ENCODE data around the gene CST4.

- TF ChIP-seq SNAI2 (CRISPR knock-in tag; IDR thresholded peaks at IDR 0.05) (no peak), OSR1 (CRISPR knock-in tag; IDR thresholded peaks at IDR 0.05) (no peak), ARNTL (CRISPR knock-in tag; IDR thresholded peaks at IDR 0.05; ENCODE audit: borderline replicate concordance, low read depth) (no peak), ZNF8 (CRISPR knock-in tag; IDR thresholded peaks at IDR 0.05) (no peak), ZFP3 (CRISPR knock-in tag; IDR thresholded peaks at IDR 0.05) (no peak), ZFP30 (CRISPR knock-in tag; IDR thresholded peaks at IDR 0.05) (no peak), ZNF565 (CRISPR knock-in tag; conservative IDR thresholded peaks at IDR 0.05; ENCODE audit: low read depth) (no peak), RARB (CRISPR knock-in tag; IDR thresholded peaks at IDR 0.05) (no peak), BACH2 (CRISPR knock-in tag; IDR thresholded peaks at IDR 0.05; ENCODE audit: borderline replicate concordance) (no peak), ZNF70 (CRISPR knock-in tag; IDR thresholded peaks at IDR 0.05) (no peak), ESRRG (CRISPR knock-in tag; IDR thresholded peaks at IDR 0.05) (no peak)
- TF ChIP-seq, protein P1, sequence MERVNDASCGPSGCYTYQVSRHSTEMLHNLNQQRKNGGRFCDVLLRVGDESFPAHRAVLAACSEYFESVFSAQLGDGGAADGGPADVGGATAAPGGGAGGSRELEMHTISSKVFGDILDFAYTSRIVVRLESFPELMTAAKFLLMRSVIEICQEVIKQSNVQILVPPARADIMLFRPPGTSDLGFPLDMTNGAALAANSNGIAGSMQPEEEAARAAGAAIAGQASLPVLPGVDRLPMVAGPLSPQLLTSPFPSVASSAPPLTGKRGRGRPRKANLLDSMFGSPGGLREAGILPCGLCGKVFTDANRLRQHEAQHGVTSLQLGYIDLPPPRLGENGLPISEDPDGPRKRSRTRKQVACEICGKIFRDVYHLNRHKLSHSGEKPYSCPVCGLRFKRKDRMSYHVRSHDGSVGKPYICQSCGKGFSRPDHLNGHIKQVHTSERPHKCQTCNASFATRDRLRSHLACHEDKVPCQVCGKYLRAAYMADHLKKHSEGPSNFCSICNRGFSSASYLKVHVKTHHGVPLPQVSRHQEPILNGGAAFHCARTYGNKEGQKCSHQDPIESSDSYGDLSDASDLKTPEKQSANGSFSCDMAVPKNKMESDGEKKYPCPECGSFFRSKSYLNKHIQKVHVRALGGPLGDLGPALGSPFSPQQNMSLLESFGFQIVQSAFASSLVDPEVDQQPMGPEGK (CRISPR knock-in tag; IDR thresholded peaks at IDR 0.05; ENCODE audit: borderline replicate concordance): no peak
- TF ChIP-seq, protein P2, sequence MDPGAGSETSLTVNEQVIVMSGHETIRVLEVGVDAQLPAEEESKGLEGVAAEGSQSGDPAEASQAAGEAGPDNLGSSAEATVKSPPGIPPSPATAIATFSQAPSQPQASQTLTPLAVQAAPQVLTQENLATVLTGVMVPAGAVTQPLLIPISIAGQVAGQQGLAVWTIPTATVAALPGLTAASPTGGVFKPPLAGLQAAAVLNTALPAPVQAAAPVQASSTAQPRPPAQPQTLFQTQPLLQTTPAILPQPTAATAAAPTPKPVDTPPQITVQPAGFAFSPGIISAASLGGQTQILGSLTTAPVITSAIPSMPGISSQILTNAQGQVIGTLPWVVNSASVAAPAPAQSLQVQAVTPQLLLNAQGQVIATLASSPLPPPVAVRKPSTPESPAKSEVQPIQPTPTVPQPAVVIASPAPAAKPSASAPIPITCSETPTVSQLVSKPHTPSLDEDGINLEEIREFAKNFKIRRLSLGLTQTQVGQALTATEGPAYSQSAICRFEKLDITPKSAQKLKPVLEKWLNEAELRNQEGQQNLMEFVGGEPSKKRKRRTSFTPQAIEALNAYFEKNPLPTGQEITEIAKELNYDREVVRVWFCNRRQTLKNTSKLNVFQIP (CRISPR knock-in tag; IDR thresholded peaks at IDR 0.05; ENCODE audit: borderline replicate concordance, low read depth): no peak
Observed at GRCh38 chr20:23656372-23656771, 32.5 kb downstream of the CST4 start.

Measured in SK-N-SH treated with all-trans-retinoic acid at 6 μM for 48 hours (cell line).